ENCODE data around the gene MGMT. TPM values are rescaled to one million over a fixed set of nuclear protein-coding genes. Genes with fewer than 3 reads are reported as not detected.

MGMT gene
- polyA plus RNA-seq, 1 donor from 2014 or later: 0.94 TPM

DNA sequence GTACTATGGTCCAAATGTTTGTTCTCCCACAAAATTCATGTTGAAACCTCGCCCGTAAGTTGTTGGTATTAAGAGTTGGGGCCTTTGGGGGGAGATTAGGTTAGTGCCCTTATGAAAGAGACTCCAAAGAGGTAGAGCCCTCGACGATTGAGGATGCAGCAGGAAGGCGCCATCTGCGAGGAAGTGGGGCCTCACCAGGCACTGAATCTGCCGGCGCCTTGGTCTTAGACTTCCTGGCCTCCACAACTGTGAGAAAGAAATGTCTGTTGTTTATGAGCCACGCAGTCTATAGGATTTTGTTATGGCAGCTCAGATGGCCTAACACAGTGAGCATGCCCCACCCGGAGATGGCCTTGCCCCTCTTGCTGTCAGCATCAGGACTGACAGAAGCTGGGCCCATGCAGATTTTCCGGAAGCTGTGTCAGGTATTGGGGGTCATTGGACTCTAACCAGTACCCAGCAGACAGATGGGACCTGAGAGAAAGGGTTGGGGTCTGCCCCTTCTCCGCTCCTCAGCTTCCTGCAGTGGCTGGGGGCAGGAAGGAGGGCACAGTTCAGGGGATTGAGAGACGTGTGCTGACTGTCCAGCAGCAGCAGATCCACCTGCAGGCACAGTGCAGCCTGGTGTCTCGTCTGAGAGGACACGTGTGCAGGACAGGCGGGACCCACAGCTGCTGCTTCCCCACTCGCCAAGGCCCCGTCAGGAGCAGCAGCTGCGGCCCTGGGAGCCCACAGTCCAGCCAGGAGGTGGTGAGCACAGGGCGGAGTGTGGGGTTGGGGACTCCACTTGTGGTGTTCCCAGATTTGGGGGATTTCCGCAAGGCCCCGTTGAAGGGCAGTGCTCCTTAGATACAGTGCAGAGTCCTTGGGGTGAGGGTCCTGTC lies 47.8 kb downstream of the MGMT start:
- no peak for TF ChIP-seq RAD21 (conservative IDR thresholded peaks at IDR 0.05)
- TF ChIP-seq EP300 (conservative IDR thresholded peaks at IDR 0.05; ENCODE audit: poor library complexity, severe bottlenecking): no peak
- TF ChIP-seq MXI1 (conservative IDR thresholded peaks at IDR 0.05; ENCODE audit: poor library complexity, severe bottlenecking): no peak
- no peak for TF ChIP-seq TAF1 (IDR thresholded peaks at IDR 0.05; ENCODE audit: low read depth)
- no peak for TF ChIP-seq CTCF (IDR thresholded peaks at IDR 0.05; ENCODE audit: poor library complexity, severe bottlenecking)
- TF ChIP-seq POLR2AphosphoS5 (IDR thresholded peaks at IDR 0.05): no peak
- TF ChIP-seq SMC3 (conservative IDR thresholded peaks at IDR 0.05; ENCODE audit: poor library complexity): no peak
- no peak for TF ChIP-seq EZH2 (IDR thresholded peaks at IDR 0.05; ENCODE audit: borderline replicate concordance, insufficient read depth, low read length, poor library complexity, severe bottlenecking)
- TF ChIP-seq REST (IDR thresholded peaks at IDR 0.05; ENCODE audit: borderline replicate concordance): no peak
- H3K4me3 ChIP-seq (ENCODE audit: low read length): no peak overlapping the region

DNA sequence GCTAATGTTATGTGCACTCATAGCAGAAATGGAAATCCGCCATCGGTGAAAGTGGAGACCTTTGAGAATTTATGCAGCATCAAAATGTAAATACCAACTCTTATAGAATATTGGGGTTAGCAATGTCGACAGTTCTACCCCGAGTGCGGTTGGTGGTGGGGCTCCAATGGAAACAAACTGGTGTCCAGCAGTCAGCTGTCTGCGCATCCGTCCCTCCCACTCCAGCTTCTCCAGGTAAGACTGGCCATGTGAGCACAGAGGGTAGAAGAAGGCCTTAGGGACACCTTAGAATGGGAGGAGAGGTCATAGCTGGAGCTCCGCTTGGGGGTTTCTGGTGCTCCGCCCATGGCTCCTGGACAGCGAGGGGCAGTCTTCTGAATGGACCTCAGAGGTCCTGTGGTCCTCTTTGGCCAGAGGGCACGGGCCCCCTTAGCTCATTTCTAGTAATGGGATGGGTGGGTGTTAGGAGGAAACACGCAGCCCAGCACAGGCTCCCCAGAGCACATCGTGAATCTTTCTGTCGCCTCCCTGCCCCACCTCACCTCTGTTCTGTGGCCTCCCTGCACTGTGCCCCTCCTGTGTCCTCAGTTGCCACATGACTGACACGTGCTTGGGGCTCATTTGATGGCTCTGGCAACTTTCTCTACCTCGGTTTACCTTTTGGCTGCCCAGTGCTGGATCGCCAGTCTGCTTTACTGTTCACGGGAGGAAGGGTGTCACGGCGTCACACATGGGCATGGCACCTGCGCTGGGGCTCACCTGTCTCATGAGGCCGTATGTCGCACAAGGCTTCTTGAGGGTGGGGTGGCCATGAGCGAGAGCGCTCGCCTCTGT lies 50.0 kb downstream of the MGMT start:
- H3K4me2 ChIP-seq (ENCODE audit: low read length): no peak overlapping the region
- no peaks in the 10 kb centered on the region for H3K79me2 ChIP-seq (replicated peaks; ENCODE audit: insufficient read depth, low read length)
- TF ChIP-seq REST (IDR thresholded peaks at IDR 0.05; ENCODE audit: borderline replicate concordance) (no peak), RAD21 (conservative IDR thresholded peaks at IDR 0.05) (no peak), TAF1 (IDR thresholded peaks at IDR 0.05; ENCODE audit: low read depth) (no peak), MXI1 (conservative IDR thresholded peaks at IDR 0.05; ENCODE audit: poor library complexity, severe bottlenecking) (no peak), CTCF (IDR thresholded peaks at IDR 0.05; ENCODE audit: poor library complexity, severe bottlenecking) (no peak), SMC3 (conservative IDR thresholded peaks at IDR 0.05; ENCODE audit: poor library complexity) (no peak), EP300 (conservative IDR thresholded peaks at IDR 0.05; ENCODE audit: poor library complexity, severe bottlenecking) (no peak), POLR2AphosphoS5 (IDR thresholded peaks at IDR 0.05) (no peak), EZH2 (IDR thresholded peaks at IDR 0.05; ENCODE audit: borderline replicate concordance, insufficient read depth, low read length, poor library complexity, severe bottlenecking) (no peak)
- H3K4me3 ChIP-seq (ENCODE audit: low read length): no peak overlapping the region
- no peaks in the 10 kb centered on the region for H4K20me1 ChIP-seq (ENCODE audit: insufficient read depth)
- H3K9me3 ChIP-seq (ENCODE audit: low read length): no peaks in the 10 kb centered on the region
- no peak overlapping the region for H3K27ac ChIP-seq (ENCODE audit: low read length)
- H3K36me3 ChIP-seq (ENCODE audit: insufficient read depth, low read length): no peaks in the 10 kb centered on the region
- no peaks in the 10 kb centered on the region for H3F3A ChIP-seq (ENCODE audit: insufficient read depth, low read length, poor library complexity, severe bottlenecking)
- H3K9ac ChIP-seq (ENCODE audit: low read length): no peak overlapping the region
- H3K9me2 ChIP-seq (ENCODE audit: insufficient read depth, low read length): no peaks in the 10 kb centered on the region
- no peak overlapping the region for H2AFZ ChIP-seq (ENCODE audit: low read depth, low read length)
- H3K27me3 ChIP-seq (ENCODE audit: insufficient read depth, low read depth, low read length): no peaks in the 10 kb centered on the region

More for the DNA sequence above, 47.8 kb downstream of the MGMT start:
- Histone ChIP-seq H3K9ac (ENCODE audit: low read length) (no peak overlapping the region), H3K9me2 (ENCODE audit: insufficient read depth, low read length) (no peaks in the 10 kb centered on the region), H3K27ac (ENCODE audit: low read length) (no peak overlapping the region), H3K27me3 (ENCODE audit: insufficient read depth, low read depth, low read length) (no peaks in the 10 kb centered on the region), H3K79me2 (replicated peaks; ENCODE audit: insufficient read depth, low read length) (no peaks in the 10 kb centered on the region), H3K36me3 (ENCODE audit: insufficient read depth, low read length) (no peaks in the 10 kb centered on the region), H4K20me1 (ENCODE audit: insufficient read depth) (no peaks in the 10 kb centered on the region), H3K9me3 (ENCODE audit: low read length) (no peaks in the 10 kb centered on the region), H3F3A (ENCODE audit: insufficient read depth, low read length, poor library complexity, severe bottlenecking) (no peaks in the 10 kb centered on the region), H3K4me2 (ENCODE audit: low read length) (no peak overlapping the region), H2AFZ (ENCODE audit: low read depth, low read length) (no peak overlapping the region)

Data from neural cell (in vitro differentiated cells).